ENCODE results near the gene FARSA.

FARSA gene

DNA sequence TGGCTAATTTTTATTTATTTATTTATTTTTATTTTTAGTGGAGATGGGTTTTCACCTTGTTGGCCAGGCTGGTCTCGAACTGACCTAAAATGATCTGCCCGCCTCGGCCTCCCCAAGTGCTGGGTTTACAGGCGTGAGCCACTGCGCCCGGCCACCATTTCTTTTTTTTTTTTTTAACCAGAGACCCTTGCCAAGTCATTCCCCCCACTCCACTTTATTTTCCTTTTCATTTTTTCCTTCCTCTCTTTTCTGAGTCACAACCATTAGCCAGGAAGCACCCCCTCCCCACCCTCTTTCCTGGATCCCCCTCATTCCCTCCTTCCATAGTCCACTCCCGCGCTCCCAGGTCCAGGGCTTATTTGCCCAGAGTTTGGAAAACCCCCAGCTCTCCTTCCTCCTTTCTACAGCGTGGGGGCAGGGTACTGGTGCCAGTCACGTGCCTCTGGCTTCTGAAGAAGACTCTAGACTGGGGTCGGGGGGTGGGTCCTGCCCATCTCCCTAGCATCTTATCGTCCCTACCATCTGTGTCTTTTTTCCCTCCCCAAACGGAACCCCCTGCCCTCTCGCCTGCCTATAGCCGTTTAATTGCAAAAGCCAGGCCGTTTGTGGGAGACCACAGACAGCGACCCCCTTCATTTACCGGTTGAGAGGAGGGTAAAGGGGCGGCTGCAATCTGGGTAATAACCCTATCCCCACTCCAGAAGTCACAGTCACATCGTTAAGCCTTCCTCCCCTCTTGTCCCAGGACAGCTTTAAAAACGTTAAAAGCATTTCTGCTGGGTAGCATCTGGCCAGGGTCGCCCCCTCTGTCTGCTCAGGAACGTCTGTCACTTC lies 3.8 kb upstream of the FARSA start:
- no peak for DNase-seq (ENCODE audit: low spot score)
- TF ChIP-seq, protein P1, sequence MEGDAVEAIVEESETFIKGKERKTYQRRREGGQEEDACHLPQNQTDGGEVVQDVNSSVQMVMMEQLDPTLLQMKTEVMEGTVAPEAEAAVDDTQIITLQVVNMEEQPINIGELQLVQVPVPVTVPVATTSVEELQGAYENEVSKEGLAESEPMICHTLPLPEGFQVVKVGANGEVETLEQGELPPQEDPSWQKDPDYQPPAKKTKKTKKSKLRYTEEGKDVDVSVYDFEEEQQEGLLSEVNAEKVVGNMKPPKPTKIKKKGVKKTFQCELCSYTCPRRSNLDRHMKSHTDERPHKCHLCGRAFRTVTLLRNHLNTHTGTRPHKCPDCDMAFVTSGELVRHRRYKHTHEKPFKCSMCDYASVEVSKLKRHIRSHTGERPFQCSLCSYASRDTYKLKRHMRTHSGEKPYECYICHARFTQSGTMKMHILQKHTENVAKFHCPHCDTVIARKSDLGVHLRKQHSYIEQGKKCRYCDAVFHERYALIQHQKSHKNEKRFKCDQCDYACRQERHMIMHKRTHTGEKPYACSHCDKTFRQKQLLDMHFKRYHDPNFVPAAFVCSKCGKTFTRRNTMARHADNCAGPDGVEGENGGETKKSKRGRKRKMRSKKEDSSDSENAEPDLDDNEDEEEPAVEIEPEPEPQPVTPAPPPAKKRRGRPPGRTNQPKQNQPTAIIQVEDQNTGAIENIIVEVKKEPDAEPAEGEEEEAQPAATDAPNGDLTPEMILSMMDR (conservative IDR thresholded peaks at IDR 0.05; ENCODE audit: low read depth): no peak
- H3K27ac ChIP-seq: peak overlapping the region; percentile 87
- POLR2A ChIA-PET (ENCODE audit: low non-redundant PET): interaction anchor here (0.6 to 0.8 kb wide), 3 partner anchors 9 to 18 kb away, joined by 3 read pairs; partner anchors contain the start of gene SYCE2
- CTCF ChIA-PET: interaction anchor here (0.5 kb wide), 1 partner anchor 16 kb away, joined by 3 read pairs; no protein-coding TSS in a partner anchor

DNA sequence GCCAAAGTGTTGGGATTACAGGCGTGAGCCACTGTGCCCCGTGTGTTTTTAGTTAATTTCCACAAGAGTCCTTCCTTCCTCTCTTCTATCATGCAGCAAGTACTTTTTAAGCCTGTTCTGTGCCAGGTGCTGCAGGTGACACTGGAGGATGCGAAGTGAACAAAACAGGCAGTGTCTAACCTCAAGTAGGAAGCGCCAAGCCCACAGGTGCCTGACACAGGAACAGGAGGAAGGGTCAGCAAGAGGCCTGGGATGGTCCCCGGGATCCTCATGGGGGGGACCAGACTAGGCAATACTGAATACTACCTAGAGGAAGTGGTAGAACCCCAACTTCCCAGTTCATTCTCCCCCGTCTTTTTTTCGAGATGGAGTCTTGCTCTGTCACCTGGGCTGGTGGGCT lies 3.1 kb upstream of the FARSA start:
- ChIA-PET CTCF (no interaction called here), POLR2A (ENCODE audit: low non-redundant PET) (no interaction called here)
- DNase-seq (ENCODE audit: low spot score): no peak
- peak overlapping the region; percentile 87 for H3K27ac ChIP-seq
- TF ChIP-seq, protein P1 (conservative IDR thresholded peaks at IDR 0.05; ENCODE audit: low read depth): no peak

DNA sequence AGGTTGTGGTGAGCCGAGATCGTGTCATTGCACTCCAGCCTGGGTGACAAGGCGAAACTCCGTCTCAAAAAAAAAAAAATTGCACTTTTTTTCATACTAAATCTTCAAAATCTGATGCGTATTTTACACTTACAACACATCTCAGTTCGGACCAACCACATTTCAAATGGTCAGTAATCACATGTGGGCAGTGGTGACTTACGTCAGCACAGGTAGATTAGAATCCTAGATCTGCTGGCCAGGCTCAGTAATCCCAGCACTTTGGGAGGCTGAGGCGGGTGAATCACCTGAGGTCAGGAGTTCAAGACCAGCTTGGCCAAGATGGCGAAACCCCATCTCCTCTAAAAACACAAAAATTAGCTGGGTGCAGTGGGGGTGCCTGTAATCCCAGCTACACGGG lies 1.6 kb upstream of the FARSA start:
- ChIA-PET POLR2A (ENCODE audit: low non-redundant PET) (interaction anchor here (0.6 to 0.7 kb wide), 2 partner anchors 199 to 1619 kb away, joined by 3 to 7 read pairs; no protein-coding TSS in a partner anchor), CTCF (no interaction called here)
- no peak for DNase-seq (ENCODE audit: low spot score)
- no peak overlapping the region for H3K27ac ChIP-seq
- TF ChIP-seq, protein P1 (conservative IDR thresholded peaks at IDR 0.05; ENCODE audit: low read depth): no peak

DNA sequence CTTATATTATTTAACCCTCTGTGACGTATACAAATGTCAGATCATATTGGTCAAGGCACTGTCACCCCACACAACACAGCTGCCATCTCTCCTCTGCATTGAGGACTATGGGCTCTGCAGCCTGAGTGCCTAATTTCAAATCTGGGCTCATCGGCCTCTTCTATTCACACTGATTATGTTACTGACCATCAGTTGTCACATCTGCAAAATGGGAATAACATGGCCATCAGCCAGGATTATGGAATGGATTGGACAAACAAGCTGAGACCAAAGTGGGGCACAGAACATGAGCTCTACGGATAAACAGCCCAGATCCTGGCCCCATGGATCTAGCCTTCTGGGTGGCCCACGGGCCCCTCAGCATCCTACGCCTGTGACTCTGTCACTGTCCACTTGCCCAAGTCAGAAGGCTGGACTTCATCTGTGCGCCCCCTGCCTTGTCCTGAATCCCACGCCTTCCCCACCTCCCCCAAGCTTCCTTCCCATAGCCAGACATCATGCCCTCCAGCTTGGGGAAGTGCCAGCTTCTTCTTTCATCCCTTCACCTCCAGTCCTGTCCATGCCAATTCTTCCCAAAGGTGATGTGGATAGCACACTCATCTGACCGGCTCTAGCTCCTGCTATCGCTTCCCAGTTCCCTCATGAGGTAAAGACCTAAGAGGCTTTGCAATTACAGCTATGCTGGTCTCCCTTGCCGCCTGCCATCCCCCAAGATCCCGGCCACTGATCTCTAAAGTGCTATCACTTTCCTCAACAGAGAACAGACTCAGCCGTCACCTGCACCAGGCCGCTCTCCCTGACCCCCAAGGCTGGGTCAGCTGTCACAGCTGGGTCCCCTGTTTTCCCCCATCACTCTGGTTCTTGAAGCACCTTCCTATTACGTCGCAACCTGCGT lies 872 bp downstream of the FARSA start:
- TF ChIP-seq, protein P1 (conservative IDR thresholded peaks at IDR 0.05; ENCODE audit: low read depth): no peak
- no peak for DNase-seq (ENCODE audit: low spot score)
- ChIA-PET POLR2A (ENCODE audit: low non-redundant PET) (interaction anchor here (0.6 kb wide), 2 partner anchors 10 to 11 kb away, joined by 4 to 5 read pairs; no protein-coding TSS in a partner anchor), CTCF (no interaction called here)
- H3K27ac ChIP-seq: peak overlapping the region; percentile 75

DNA sequence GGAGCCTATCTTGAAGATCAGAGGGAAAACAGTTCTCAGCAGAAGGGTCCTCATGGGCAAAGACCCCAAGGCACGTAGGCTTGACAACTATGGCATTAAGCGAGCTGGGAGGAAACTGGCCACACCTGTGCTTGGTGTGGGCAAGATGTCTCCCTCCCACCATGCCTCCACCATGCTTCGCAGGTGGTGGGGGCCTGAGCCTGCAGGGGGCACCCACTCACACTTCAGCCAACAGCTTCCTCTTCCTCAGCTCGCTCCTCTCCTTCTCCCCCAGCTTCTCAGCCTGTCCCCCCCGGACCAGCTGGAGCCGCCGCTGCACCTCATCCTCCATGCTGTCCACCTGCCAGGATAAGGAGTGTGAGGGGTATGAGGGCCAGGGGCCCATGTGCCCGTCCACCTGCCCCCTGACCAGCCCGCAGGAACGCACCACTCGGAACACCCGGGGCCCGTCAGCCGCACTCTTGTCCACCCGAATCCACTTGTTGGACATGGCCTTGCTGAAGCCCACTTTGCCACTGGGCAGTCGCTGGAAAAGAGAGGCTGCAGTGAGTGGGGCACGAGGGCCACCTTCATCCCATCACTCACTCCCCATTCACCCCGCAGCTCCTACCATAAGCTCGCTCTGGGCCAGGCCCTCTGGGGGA lies 3.4 kb downstream of the FARSA start:
- TF ChIP-seq, protein P1 (conservative IDR thresholded peaks at IDR 0.05; ENCODE audit: low read depth): no peak
- POLR2A ChIA-PET (ENCODE audit: low non-redundant PET): no interaction called here
- CTCF ChIA-PET: no interaction called here
- 0 out of 2 replicates have a peak overlapping the region, but pooled peaks have one; percentile 2 for H3K27ac ChIP-seq
- DNase-seq (ENCODE audit: low spot score): no peak
